Duodenal mucosa (tissue), 2 donors: ENCODE measurements around the gene TMEM9B.
"Not testable (repeated sequence)": the region's sequence is repeated elsewhere in the genome, so short reads cannot be mapped to it uniquely, and the experiment has no call there.

Source experiments
- H3K27ac ChIP-seq: one replicate; pipeline ENCODE4 v1.7.0; 2013; ENCODE audit warnings: low read depth, low read length
- H3K27me3 ChIP-seq, 2 donors: one replicate each; pipeline ENCODE4 v1.7.0; 2013; ENCODE audit warnings: low read length in 2 of 2, control low read depth in 1 of 2; ENCODE audit not compliant: insufficient read depth in 2 of 2, control insufficient read depth in 1 of 2
- H3K36me3 ChIP-seq, 2 donors: one replicate each; pipeline ENCODE4 v1.7.0; 2013; ENCODE audit warnings: low read length in 2 of 2, control low read depth in 1 of 2; ENCODE audit not compliant: insufficient read depth in 2 of 2, control insufficient read depth in 1 of 2
- H3K4me1 ChIP-seq, 2 donors: one replicate each; pipeline ENCODE4 v1.7.0; 2013; ENCODE audit warnings: low read length in 2 of 2, control low read depth in 1 of 2; ENCODE audit not compliant: insufficient read depth in 2 of 2, control insufficient read depth in 1 of 2
- H3K4me3 ChIP-seq, 2 donors: one replicate each; pipeline ENCODE4 v1.7.0; 2013; ENCODE audit warnings: low read length in 2 of 2, low read depth in 1 of 2
- H3K9ac ChIP-seq, 2 donors: one replicate each; pipeline ENCODE4 v1.7.0; 2013; ENCODE audit warnings: low read length in 2 of 2, low read depth in 1 of 2
- H3K9me3 ChIP-seq, 2 donors: one replicate each; pipeline ENCODE4 v1.7.0; 2013; ENCODE audit warnings: low read length in 2 of 2, control low read depth in 1 of 2; ENCODE audit not compliant: control insufficient read depth in 1 of 2

TMEM9B gene

DNA sequence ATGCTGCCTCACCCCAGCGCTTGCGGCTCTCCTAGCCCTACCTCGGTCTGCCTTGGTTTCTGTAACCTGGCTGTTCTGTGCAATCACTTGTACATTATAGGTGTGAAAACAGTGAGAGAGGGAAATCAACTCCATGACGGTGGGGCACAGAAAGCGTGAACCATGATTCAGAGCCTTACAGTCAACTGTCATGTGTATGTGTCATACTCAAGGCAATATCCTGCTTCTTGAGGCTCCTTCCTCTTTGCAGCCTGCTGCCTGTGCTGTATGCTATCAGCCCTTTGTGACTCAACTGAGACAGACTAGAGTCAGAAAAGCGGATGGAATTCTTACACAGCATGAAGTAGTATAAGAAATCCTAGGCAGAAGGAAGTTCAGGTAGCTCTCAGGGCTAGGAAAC lies 37.5 kb upstream of the TMEM9B start:
- Histone ChIP-seq H3K9me3 (no peaks in the 10 kb centered on the region), H3K27ac (no peak overlapping the region), H3K4me1 (peaks cover 8 to 11% of the 10 kb centered on the region in 2 donors), H3K36me3 (no peaks in the 10 kb centered on the region), H3K27me3 (peaks cover 30 to 35% of the 10 kb centered on the region in 2 donors), H3K4me3 (no peak overlapping the region), H3K9ac (no peak overlapping the region)

DNA sequence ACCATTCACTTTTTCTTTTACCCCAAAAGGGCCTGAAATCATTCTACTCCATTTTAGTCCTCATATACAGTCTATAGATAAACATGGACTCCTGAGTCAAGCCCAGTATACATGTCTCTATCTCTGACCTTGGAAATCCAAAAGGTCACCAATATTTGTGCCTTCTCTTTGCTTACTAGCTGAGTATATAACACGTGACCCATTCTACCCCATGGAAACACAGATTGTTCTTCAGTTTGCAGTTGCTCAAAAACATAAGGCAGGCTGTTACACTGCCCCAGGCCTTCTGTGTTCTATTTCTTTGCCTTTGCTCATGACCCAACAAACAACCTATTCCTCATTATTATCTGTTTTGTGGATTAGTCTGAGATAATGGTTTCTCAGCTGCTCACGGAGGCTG lies 33.8 kb upstream of the TMEM9B start:
- Histone ChIP-seq H3K4me3 (no peak overlapping the region), H3K36me3 (no peaks in the 10 kb centered on the region), H3K27ac (no peak overlapping the region), H3K9ac (no peak overlapping the region), H3K27me3 (peaks cover 10 to 28% of the 10 kb centered on the region in 2 donors), H3K4me1 (peaks cover 2 to 4% of the 10 kb centered on the region in 2 donors), H3K9me3 (no peaks in the 10 kb centered on the region)

DNA sequence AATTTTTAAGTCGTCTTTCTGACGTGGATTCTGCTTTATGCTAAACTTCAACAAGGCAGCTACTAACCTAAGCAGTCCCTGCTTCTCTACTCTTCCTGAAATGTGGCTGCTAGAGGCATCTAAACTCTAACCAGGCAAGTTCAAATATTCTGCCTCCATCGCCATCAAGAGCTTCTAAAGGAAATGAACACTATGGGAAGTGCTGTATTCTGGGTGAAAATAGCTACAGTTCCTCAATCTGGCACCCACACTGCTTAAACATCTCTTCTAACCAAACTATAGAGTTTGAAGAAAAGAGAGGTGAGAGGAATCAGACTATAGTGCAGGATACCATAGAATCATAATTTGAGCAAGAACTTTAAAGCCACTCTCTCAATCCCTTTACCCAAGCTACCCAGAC lies 33.2 kb upstream of the TMEM9B start:
- H3K4me1 ChIP-seq = no peaks in the 10 kb centered on the region
- H3K4me3 ChIP-seq = no peak overlapping the region
- H3K9me3 ChIP-seq = no peaks in the 10 kb centered on the region
- no peak overlapping the region for H3K27ac ChIP-seq
- peaks cover 6 to 23% of the 10 kb centered on the region in 2 donors for H3K27me3 ChIP-seq
- no peak overlapping the region for H3K9ac ChIP-seq
- no peaks in the 10 kb centered on the region for H3K36me3 ChIP-seq

DNA sequence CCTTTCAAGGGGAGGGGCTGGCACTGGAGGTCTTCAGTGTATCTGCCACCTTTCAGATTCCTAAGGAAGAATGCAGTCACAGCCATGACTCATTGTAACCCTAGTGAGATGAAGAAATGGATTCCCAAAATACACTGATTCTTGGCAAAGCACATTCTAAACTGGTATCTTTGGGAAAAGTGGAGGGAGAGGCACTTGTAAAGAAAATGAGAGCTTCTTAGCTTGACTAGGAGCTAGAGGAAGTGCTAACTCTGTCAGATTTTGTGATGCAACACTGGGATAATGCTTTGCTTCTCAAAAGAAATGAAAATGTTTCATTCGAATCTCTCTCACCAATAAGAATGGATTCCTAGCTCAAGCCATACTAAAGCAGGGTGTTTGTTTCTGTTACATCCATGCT lies 25.2 kb upstream of the TMEM9B start:
- H3K9ac ChIP-seq = no peak overlapping the region
- H3K27ac ChIP-seq = no peak overlapping the region
- H3K27me3 ChIP-seq = peaks cover 0 to 1% of the 10 kb centered on the region in 2 donors
- H3K4me1 ChIP-seq = no peaks in the 10 kb centered on the region
- no peaks in the 10 kb centered on the region for H3K36me3 ChIP-seq
- H3K4me3 ChIP-seq = no peak overlapping the region
- no peaks in the 10 kb centered on the region for H3K9me3 ChIP-seq

DNA sequence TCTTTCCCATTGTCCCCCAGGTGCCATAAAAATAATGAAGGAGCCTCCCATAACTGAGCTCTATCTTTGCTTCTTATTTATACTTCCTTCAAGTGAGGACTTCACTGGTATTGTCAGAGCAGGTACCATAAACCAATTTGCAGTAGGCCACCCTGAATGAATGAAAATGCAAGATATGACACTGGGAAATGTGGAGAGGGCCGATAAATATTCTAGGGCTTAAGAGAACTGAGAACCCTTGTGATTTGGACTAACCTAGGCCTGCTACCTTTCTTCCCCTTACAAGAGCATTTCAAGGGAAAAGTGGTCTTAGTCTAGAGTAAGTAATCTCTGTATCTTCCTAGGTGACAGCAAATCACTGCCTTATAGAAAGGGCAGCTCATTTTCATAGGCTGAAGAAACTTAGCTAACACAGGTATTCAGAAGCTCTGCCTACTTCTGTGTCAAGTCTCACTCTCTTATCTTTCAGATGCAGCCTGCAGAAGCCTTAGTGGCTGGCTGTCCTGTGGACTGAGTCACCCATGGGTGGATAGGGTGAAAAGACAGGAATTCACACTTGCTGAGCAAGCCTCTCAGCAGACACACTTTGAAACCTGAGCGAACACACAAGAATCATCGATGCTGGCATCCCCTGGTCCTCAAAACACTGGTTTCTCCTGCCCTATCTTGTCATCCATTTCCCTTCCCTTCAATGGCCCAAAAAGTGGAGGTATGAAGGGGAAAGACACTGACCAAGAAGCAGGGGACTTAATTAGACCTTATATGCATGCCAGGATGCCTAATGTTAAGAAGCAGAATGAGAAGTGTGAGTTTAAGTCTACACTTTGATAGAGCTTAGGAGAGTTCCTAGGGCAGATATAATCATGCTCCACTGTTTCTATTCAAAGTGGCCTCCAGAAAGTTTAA lies 24.3 kb upstream of the TMEM9B start:
- no peak overlapping the region for H3K4me3 ChIP-seq
- no peak overlapping the region for H3K9ac ChIP-seq
- no peaks in the 10 kb centered on the region for H3K9me3 ChIP-seq
- H3K27ac ChIP-seq = no peak overlapping the region
- no peaks in the 10 kb centered on the region for H3K4me1 ChIP-seq
- H3K27me3 ChIP-seq = no peaks in the 10 kb centered on the region
- no peaks in the 10 kb centered on the region for H3K36me3 ChIP-seq

DNA sequence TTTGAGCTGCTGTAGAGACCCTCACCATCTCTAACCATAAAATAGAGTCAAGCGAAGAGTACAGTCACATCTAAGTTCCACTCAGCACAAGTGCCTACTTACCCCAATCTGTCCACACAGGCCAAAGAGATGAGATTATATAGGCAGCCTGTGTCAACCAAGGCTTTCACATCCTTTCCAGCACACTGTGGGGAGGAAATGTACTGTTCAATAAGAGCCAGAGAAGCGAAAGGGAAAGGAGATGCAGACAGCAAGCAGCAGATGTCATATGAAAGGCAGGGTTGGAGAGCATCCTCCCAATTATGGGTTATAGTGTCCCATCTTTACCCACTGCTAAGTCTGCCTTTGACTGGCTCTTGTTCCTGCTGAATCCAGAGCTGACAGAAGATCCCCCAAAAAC lies 23.2 kb upstream of the TMEM9B start:
- H3K9me3 ChIP-seq = no peaks in the 10 kb centered on the region
- H3K4me1 ChIP-seq = no peaks in the 10 kb centered on the region
- no peak overlapping the region for H3K27ac ChIP-seq
- no peak overlapping the region for H3K4me3 ChIP-seq
- H3K27me3 ChIP-seq = no peaks in the 10 kb centered on the region
- no peak overlapping the region for H3K9ac ChIP-seq
- H3K36me3 ChIP-seq = no peaks in the 10 kb centered on the region

- H3K9me3 ChIP-seq, H3K27ac ChIP-seq, H3K27me3 ChIP-seq, H3K9ac ChIP-seq, H3K4me3 ChIP-seq, H3K4me1 ChIP-seq, H3K36me3 ChIP-seq: not testable (repeated sequence)
Observed at GRCh38 chr11:8986772-8987171, 22.5 kb upstream of the TMEM9B start.

DNA sequence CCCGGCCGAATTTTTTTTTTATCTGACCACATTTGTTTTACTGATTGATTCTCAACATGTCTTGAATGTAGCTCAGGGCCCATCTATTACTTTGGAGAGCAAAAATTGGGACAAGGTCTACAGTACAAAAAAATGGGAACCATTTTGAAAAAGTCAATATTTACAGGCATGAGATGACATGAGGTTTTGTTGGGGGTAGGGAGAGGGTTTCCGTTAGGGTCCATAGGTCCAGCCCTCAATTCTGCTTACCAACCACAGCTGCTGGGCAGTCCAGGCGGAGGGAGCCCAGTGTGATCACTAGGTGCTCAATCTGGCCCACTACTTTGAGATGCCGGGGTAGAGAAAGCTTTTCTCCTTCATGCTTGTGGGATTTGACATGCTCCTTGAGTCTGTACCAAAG lies 21.2 kb upstream of the TMEM9B start:
- Histone ChIP-seq H3K4me3 (no peak overlapping the region), H3K9ac (no peak overlapping the region), H3K9me3 (no peaks in the 10 kb centered on the region), H3K27ac (no peak overlapping the region), H3K4me1 (no peaks in the 10 kb centered on the region), H3K36me3 (no peaks in the 10 kb centered on the region), H3K27me3 (no peaks in the 10 kb centered on the region)

- no peaks in the 10 kb centered on the region for H3K4me1 ChIP-seq
- no peaks in the 10 kb centered on the region for H3K27me3 ChIP-seq
- no peak overlapping the region for H3K27ac ChIP-seq
- H3K9ac ChIP-seq = no peak overlapping the region
- no peak overlapping the region for H3K4me3 ChIP-seq
- H3K9me3 ChIP-seq = no peaks in the 10 kb centered on the region
- no peaks in the 10 kb centered on the region for H3K36me3 ChIP-seq
Observed at GRCh38 chr11:8983552-8983951, 19.3 kb upstream of the TMEM9B start.

DNA sequence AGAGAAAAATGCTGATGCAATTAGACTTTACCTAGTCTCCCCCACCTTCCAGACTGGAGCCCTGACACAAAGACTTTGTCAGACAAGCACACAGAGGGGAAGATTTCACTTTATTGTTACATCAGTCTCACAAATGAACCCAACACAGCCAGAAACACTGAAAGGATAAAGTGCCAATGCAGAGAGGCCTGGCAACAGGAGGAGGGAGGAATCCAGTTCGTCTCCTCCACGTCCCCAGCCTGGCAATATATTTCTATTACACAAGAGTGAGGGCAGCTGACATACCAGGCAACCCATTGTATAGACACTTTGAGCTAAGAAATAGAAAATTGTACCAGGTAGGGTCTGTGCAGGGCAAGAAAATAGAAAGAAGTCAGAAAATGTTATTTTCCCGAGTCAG lies 16.2 kb upstream of the TMEM9B start:
- Histone ChIP-seq H3K27ac (no peak overlapping the region), H3K36me3 (no peaks in the 10 kb centered on the region)

More for the DNA sequence above, 16.2 kb upstream of the TMEM9B start:
- Histone ChIP-seq H3K4me3 (no peak overlapping the region), H3K9ac (no peak overlapping the region), H3K4me1 (no peaks in the 10 kb centered on the region), H3K9me3 (no peaks in the 10 kb centered on the region), H3K27me3 (no peaks in the 10 kb centered on the region)
